Endothelial cell of umbilical vein (primary cell): Measurements from ENCODE around the gene PPIL6. TPM values are rescaled to one million over a fixed set of nuclear protein-coding genes. Genes with fewer than 3 reads are reported as not detected.

Source experiments
- BruUV-seq: library from RNA; stranded (reverse); fragments of 400-500 nt; replicated peaks from 2 replicates; lab custom pipeline; 2021; lab: Mats Ljungman, UMichigan
- CTCF ChIA-PET: fragments of 300-600, 350-600 bp; sonication (Branson Sonifier 250); formaldehyde crosslinking; loops from one replicate; lab custom pipeline; 2021; ENCODE audit warnings: antibody characterized with exemption, inconsistent platforms; lab: Charles Lee
- POLR2A ChIA-PET: fragments of 300-600, 350-600 bp; sonication (Branson Sonifier 250); formaldehyde crosslinking; loops from one replicate; lab custom pipeline; 2021; ENCODE audit warnings: antibody characterized with exemption, inconsistent platforms; lab: Charles Lee
- DNase-seq: peaks from one replicate; pipeline ENCODE4 v3.0.0-alpha.2; 2011; ENCODE audit warnings: low read depth, low spot score
- FAIRE-seq: peaks from 2 replicates; lab custom pipeline; 2011; peaks lifted over from hg19 to GRCh38; lab: Jason Lieb, UNC
- H2AFZ ChIP-seq: 2 replicates; pipeline ENCODE4 v1.6.0; 2012; ENCODE audit warnings: low read depth, low read length, control low read depth, inconsistent platforms
- H3K27ac ChIP-seq: 2 replicates; pipeline ENCODE4 v1.5.1; 2011; ENCODE audit warnings: low read depth, mild to moderate bottlenecking, control low read depth, low read length, moderate library complexity; ENCODE audit not compliant: insufficient read depth
- H3K27me3 ChIP-seq, 2 experiments: 2 replicates each; pipeline versions ENCODE4 v1.6.0 to v1.6.1; 2011; ENCODE audit warnings: low read length in 2 of 2, mixed read lengths in 1 of 2; ENCODE audit not compliant: control insufficient read depth in 2 of 2, insufficient read depth in 2 of 2
- H3K36me3 ChIP-seq, 2 experiments: 2 replicates in 1 of 2; 3 replicates in 1 of 2; pipeline ENCODE4 v1.5.1; 2011; ENCODE audit warnings: low read length in 2 of 2, mild to moderate bottlenecking in 1 of 2, moderate library complexity in 1 of 2; ENCODE audit not compliant: control insufficient read depth in 2 of 2, insufficient read depth in 2 of 2; ENCODE audit errors: extremely low read depth in 1 of 2
- H3K4me1 ChIP-seq: 3 replicates; pipeline ENCODE4 v1.5.1; 2011; ENCODE audit warnings: mild to moderate bottlenecking, low read length; ENCODE audit not compliant: control insufficient read depth, insufficient read depth; ENCODE audit errors: extremely low read depth
- H3K4me2 ChIP-seq: 2 replicates; pipeline ENCODE4 v1.6.1; 2011; ENCODE audit warnings: low read length, control low read depth, mixed read lengths; ENCODE audit not compliant: insufficient read depth
- H3K4me3 ChIP-seq, 3 experiments: fragments of 200-600 bp in 1 of 3; sonication (generic), shearing (Covaris generic) in 1 of 3; replicated peaks in 1 of 3; 2 replicates each; pipeline ENCODE4 v1.5.1; 2011 to 2016; ENCODE audit warnings: control low read depth in 3 of 3, low read length in 3 of 3, mild to moderate bottlenecking in 2 of 3, inconsistent platforms in 1 of 3, low read depth in 1 of 3, moderate library complexity in 1 of 3; ENCODE audit not compliant: insufficient read depth in 1 of 3
- H3K79me2 ChIP-seq: 2 replicates; pipeline ENCODE4 v1.6.0; 2012; ENCODE audit warnings: low read length, inconsistent platforms; ENCODE audit not compliant: control insufficient read depth, insufficient read depth
- H3K9ac ChIP-seq: replicated peaks from 2 replicates; pipeline ENCODE3; 2011; ENCODE audit warnings: low read length, control low read depth; ENCODE audit not compliant: insufficient read depth; ENCODE audit errors: extremely low read depth
- H3K9me1 ChIP-seq: replicated peaks from 3 replicates; pipeline ENCODE4 v1.6.0; 2011; ENCODE audit warnings: mild to moderate bottlenecking, low read length; ENCODE audit not compliant: control insufficient read depth, insufficient read depth; ENCODE audit errors: extremely low read depth
- H3K9me3 ChIP-seq: replicated peaks from 2 replicates; pipeline ENCODE4 v1.5.1; 2012; ENCODE audit warnings: low read length, inconsistent platforms; ENCODE audit not compliant: control insufficient read depth, insufficient read depth
- H4K20me1 ChIP-seq: replicated peaks from 2 replicates; pipeline ENCODE3; 2011; ENCODE audit warnings: mild to moderate bottlenecking, low read length; ENCODE audit not compliant: control insufficient read depth, insufficient read depth; ENCODE audit errors: extremely low read depth
- EZH2 ChIP-seq: IDR thresholded peaks from 2 replicates; pipeline ENCODE4 v1.6.1; 2012; ENCODE audit warnings: borderline replicate concordance, low read depth, mild to moderate bottlenecking, moderate library complexity, low read length, inconsistent platforms; ENCODE audit not compliant: severe bottlenecking
- FOS ChIP-seq: IDR thresholded peaks from 2 replicates; pipeline ENCODE4 v1.6.1; 2011; ENCODE audit warnings: mild to moderate bottlenecking, low read length, moderate library complexity, borderline replicate concordance; ENCODE audit not compliant: insufficient read depth
- GATA2 ChIP-seq: IDR thresholded peaks from 2 replicates; pipeline ENCODE4 v1.7.0; 2011; ENCODE audit warnings: low read depth, mild to moderate bottlenecking, moderate library complexity, mixed read lengths, low read length; ENCODE audit not compliant: insufficient read length, insufficient read depth
- JUN ChIP-seq: IDR thresholded peaks from 2 replicates; pipeline ENCODE4 v1.6.1; 2011; ENCODE audit warnings: borderline replicate concordance, low read depth; ENCODE audit not compliant: insufficient read length, insufficient read depth
- MYC ChIP-seq: IDR thresholded peaks from one replicate; pipeline ENCODE4 v1.6.1; 2011; ENCODE audit warnings: mild to moderate bottlenecking, low read depth, low read length
- POLR2A ChIP-seq: IDR thresholded peaks from 2 replicates; pipeline ENCODE4 v1.6.1; 2012; ENCODE audit warnings: low read depth, mild to moderate bottlenecking, control low read depth, low read length
- POLR2AphosphoS5 ChIP-seq: IDR thresholded peaks from 2 replicates; pipeline ENCODE4 v1.6.1; 2012; ENCODE audit warnings: low read depth, mild to moderate bottlenecking, control low read depth, low read length, moderate library complexity; ENCODE audit not compliant: insufficient read depth
- dilution Hi-C: fragments of 300-500 bp; cut with MboI; formaldehyde crosslinking; loops from one replicate; pipeline ENCODE4 v1.15.0; 2019; ENCODE audit warnings: low sequenced_read_pairs; ENCODE audit not compliant: extremely low pct_ligation_motif_present
- intact Hi-C: fragments of 100-400 bp; cut with micrococcal nuclease; formaldehyde crosslinking; loops from one replicate; pipeline ENCODE4 v1.10.0; 2022
- polyA plus RNA-seq, 4 experiments: library from polyadenylated mRNA; depleted of rRNA in 3 of 4; stranded (reverse) in 3 of 4; unstranded in 1 of 4; fragments of >200 nt; gene quantifications; 2 replicates each; pipeline versions ENCODE4 v1.2.1 to v1.2.3, GENCODE V29; 2011 to 2012; ENCODE audit warnings: missing spikeins in 1 of 4
- total RNA-seq: library from RNA; stranded (reverse); gene quantifications from 2 replicates; pipeline ENCODE4 v1.2.3, GENCODE V29; 2021
- TF ChIP-seq, protein P1 (sequence below), 2 donors: IDR thresholded peaks; 1 replicate in 1 of 2; 2 replicates in 1 of 2; pipeline ENCODE4 v1.5.1; 2011; ENCODE audit warnings: low read length in 2 of 2, mild to moderate bottlenecking in 2 of 2, moderate library complexity in 2 of 2, control low read depth in 1 of 2, inconsistent platforms in 1 of 2, low read depth in 1 of 2; ENCODE audit not compliant: insufficient read depth in 1 of 2; ENCODE audit errors: extremely low read depth in 1 of 2
- TF ChIP-seq, protein P2 (sequence below): IDR thresholded peaks from 2 replicates; pipeline ENCODE4 v1.6.1; 2011; ENCODE audit not compliant: insufficient read depth, insufficient read length

PPIL6 gene
- total and polyA plus RNA-seq, 2 donors (not counting 3 experiments of a cell fraction or from before 2014, with no cell fraction given): 0.11 to 0.33 TPM

DNA sequence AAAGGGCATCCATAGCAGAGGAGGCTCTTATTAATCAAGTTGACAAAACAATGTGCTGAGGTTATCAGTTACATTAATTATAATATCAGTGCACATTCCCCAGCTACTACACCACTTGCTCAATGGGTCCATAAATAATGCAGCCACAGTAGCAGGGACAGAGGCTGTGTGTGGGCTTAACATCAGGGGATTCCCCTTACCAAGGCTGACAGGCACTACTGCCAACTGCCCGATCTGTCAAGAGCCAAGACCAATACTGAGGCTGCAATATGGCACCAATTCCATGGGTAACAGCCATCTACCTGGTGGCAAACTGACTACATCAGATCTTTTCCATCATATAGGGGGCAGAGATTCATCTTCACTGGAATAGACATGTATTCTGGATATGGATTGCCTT, 80.1 kb downstream of the PPIL6 start:
- Histone ChIP-seq H3K27me3 (no peaks in the 10 kb centered on the region), H3K36me3 (peaks cover 3 to 7% of the 10 kb centered on the region in 2 experiments), H3K9me3 (no peaks in the 10 kb centered on the region), H3K4me2 (no peak overlapping the region), H3K4me1 (no peaks in the 10 kb centered on the region), H3K4me3 (no peak overlapping the region), H3K79me2 (peaks cover 5% of the 10 kb centered on the region), H3K9ac (no peak overlapping the region), H3K27ac (no peak overlapping the region), H2AFZ (no peak overlapping the region), H4K20me1 (no peaks in the 10 kb centered on the region), H3K9me1 (no peaks in the 10 kb centered on the region)
- intact Hi-C loops (no loop called here), dilution Hi-C loops (no loop called here)
- ChIA-PET CTCF (interaction anchor here (1.3 kb wide), 1 partner anchor 172 kb away, joined by 4 read pairs; no protein-coding TSS in a partner anchor), POLR2A (no interaction called here)
- FAIRE-seq: no peak
- no peak for DNase-seq
- BruUV-seq: no TSS peak
- TF ChIP-seq FOS (no peak), JUN (no peak), POLR2A (no peak), GATA2 (no peak), MYC (no peak), EZH2 (no peak), POLR2AphosphoS5 (no peak)
- TF ChIP-seq, protein P1, sequence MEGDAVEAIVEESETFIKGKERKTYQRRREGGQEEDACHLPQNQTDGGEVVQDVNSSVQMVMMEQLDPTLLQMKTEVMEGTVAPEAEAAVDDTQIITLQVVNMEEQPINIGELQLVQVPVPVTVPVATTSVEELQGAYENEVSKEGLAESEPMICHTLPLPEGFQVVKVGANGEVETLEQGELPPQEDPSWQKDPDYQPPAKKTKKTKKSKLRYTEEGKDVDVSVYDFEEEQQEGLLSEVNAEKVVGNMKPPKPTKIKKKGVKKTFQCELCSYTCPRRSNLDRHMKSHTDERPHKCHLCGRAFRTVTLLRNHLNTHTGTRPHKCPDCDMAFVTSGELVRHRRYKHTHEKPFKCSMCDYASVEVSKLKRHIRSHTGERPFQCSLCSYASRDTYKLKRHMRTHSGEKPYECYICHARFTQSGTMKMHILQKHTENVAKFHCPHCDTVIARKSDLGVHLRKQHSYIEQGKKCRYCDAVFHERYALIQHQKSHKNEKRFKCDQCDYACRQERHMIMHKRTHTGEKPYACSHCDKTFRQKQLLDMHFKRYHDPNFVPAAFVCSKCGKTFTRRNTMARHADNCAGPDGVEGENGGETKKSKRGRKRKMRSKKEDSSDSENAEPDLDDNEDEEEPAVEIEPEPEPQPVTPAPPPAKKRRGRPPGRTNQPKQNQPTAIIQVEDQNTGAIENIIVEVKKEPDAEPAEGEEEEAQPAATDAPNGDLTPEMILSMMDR (IDR thresholded peaks at IDR 0.05; ENCODE audit: extremely low read depth in 1 of 2, insufficient read depth in 1 of 2, low read depth in 1 of 2, low read length in 2 of 2): no peak
- TF ChIP-seq, protein P2, sequence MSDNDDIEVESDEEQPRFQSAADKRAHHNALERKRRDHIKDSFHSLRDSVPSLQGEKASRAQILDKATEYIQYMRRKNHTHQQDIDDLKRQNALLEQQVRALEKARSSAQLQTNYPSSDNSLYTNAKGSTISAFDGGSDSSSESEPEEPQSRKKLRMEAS: no peak
